Prostate gland (tissue), 2 donors: ENCODE data around the gene FAR2. TPM values are rescaled to one million over a fixed set of nuclear protein-coding genes. Genes with fewer than 3 reads are reported as not detected.
"Not testable (repeated sequence)": the region's sequence is repeated elsewhere in the genome, so short reads cannot be mapped to it uniquely, and the experiment has no call there.

Experiments
- DNase-seq: peaks from one replicate; pipeline ENCODE4 v3.0.0-alpha.2; 2019; ENCODE audit warnings: low spot score
- H3K27ac ChIP-seq, 2 donors: fragments of 200-600 bp; sonication (generic); 2 replicates each; pipeline ENCODE4 v1.5.1; 2017 to 2019
- H3K27me3 ChIP-seq: fragments of 200-600 bp; sonication (generic); replicated peaks from 2 replicates; pipeline ENCODE4 v1.5.1; 2019; ENCODE audit not compliant: insufficient read depth
- H3K36me3 ChIP-seq, 2 donors: fragments of 200-600 bp; sonication (generic); 1 replicate in 1 of 2; 2 replicates in 1 of 2; pipeline versions ENCODE4 v1.5.1 to v1.8.1; 2017 to 2019
- H3K4me1 ChIP-seq: fragments of 200-600 bp; sonication (generic); replicated peaks from 2 replicates; pipeline ENCODE4 v1.5.1; 2019
- H3K4me3 ChIP-seq, 2 donors: fragments of 200-600 bp; sonication (generic); 2 replicates each; pipeline ENCODE4 v1.5.1; 2017 to 2019
- H3K9me3 ChIP-seq: fragments of 200-600 bp; sonication (generic); 2 replicates; pipeline ENCODE4 v1.5.1; 2017
- CTCF ChIP-seq, 4 experiments: fragments of 200-600 bp in 2 of 4; fragments of 450-650 bp in 2 of 4; sonication (generic) in 2 of 4; IDR thresholded peaks; 1 replicate in 3 of 4; 2 replicates in 1 of 4; pipeline ENCODE4 v1.5.1; 2016 to 2019; ENCODE audit warnings: antibody characterized with exemption in 4 of 4, mild to moderate bottlenecking in 2 of 4, moderate library complexity in 2 of 4
- POLR2A ChIP-seq: fragments of 450-650 bp; IDR thresholded peaks from one replicate; pipeline ENCODE4 v1.6.1; 2016; ENCODE audit warnings: antibody characterized with exemption, mild to moderate bottlenecking
- POLR2AphosphoS5 ChIP-seq: sonication (generic); formaldehyde crosslinking; IDR thresholded peaks from one replicate; pipeline ENCODE4 v1.6.1; 2017; ENCODE audit warnings: antibody characterized with exemption
- WGBS: methylation state at CpG from one replicate; pipeline ENCODE4 v1.1.5; 2018; 5-methylcytosine and 5-hydroxymethylcytosine counted together
- intact Hi-C: fragments of 100-400 bp; cut with DNase I; formaldehyde crosslinking; loops from one replicate; pipeline ENCODE4 v1.14.2; 2022
- total RNA-seq, 2 donors: library from RNA; depleted of rRNA; stranded (reverse); fragments of >200 nt; gene quantifications; one replicate each; pipeline ENCODE4 v1.1.0, GENCODE V29; 2016

Gene FAR2
- total RNA-seq, 2 donors from 2014 or later: 3.1 to 7.2 TPM

GRCh38 chr12:29164477-29165393 is 15.7 kb downstream of the FAR2 start:
- H3K36me3 ChIP-seq: no peaks in the 10 kb centered on the region
- intact Hi-C loops: no loop called here
- no peaks in the 10 kb centered on the region for H3K9me3 ChIP-seq
- 69% methylated on average over 7 of the region's 7 CpGs for WGBS
- TF ChIP-seq CTCF (IDR thresholded peaks at IDR 0.05) (no peak), POLR2A (no peak), POLR2AphosphoS5 (no peak)
- H3K4me1 ChIP-seq: no peaks in the 10 kb centered on the region
- H3K27me3 ChIP-seq: no peaks in the 10 kb centered on the region
- no peak for DNase-seq
- no peak overlapping the region for H3K4me3 ChIP-seq
- no peak overlapping the region for H3K27ac ChIP-seq

GRCh38 chr12:29167445-29167844 is 18.4 kb downstream of the FAR2 start:
- 74% methylated on average over 4 of the region's 4 CpGs for WGBS
- intact Hi-C loops: no loop called here
- DNase-seq: no peak
- no peak overlapping the region for H3K4me3 ChIP-seq
- H3K36me3 ChIP-seq: no peaks in the 10 kb centered on the region
- TF ChIP-seq POLR2AphosphoS5: no peak
- TF ChIP-seq CTCF (IDR thresholded peaks at IDR 0.05): no peak
- no peak for TF ChIP-seq POLR2A
- no peak overlapping the region for H3K27ac ChIP-seq
- H3K9me3 ChIP-seq: no peaks in the 10 kb centered on the region
- no peaks in the 10 kb centered on the region for H3K27me3 ChIP-seq
- no peaks in the 10 kb centered on the region for H3K4me1 ChIP-seq

- DNase-seq: no peak
- 52% methylated on average over 6 of the region's 6 CpGs for WGBS
- no peak for TF ChIP-seq POLR2A
- TF ChIP-seq POLR2AphosphoS5: no peak
- no peak for TF ChIP-seq CTCF (IDR thresholded peaks at IDR 0.05)
- Histone ChIP-seq H3K4me3 (no peak overlapping the region), H3K27ac (no peak overlapping the region), H3K27me3 (no peaks in the 10 kb centered on the region), H3K36me3 (no peaks in the 10 kb centered on the region), H3K9me3 (no peaks in the 10 kb centered on the region), H3K4me1 (no peaks in the 10 kb centered on the region)
- intact Hi-C loops: no loop called here
These were observed 18.9 kb downstream of the FAR2 start for GRCh38 chr12:29167988-29168387.

GRCh38 chr12:29169978-29170377 is 20.9 kb downstream of the FAR2 start:
- H3K27ac ChIP-seq, H3K4me1 ChIP-seq, H3K9me3 ChIP-seq, intact Hi-C loops, H3K4me3 ChIP-seq, DNase-seq, H3K27me3 ChIP-seq, H3K36me3 ChIP-seq: not testable (repeated sequence)
- WGBS: 57% methylated on average over 2 of the region's 2 CpGs

GRCh38 chr12:29170478-29171084 is 21.5 kb downstream of the FAR2 start:
- intact Hi-C loops, DNase-seq, H3K27me3 ChIP-seq, H3K27ac ChIP-seq, H3K4me1 ChIP-seq, H3K4me3 ChIP-seq, H3K9me3 ChIP-seq, H3K36me3 ChIP-seq: not testable (repeated sequence)
- 90% methylated on average over 5 of the region's 5 CpGs for WGBS
